GM23338 (cell line): ENCODE measurements around the gene STRN. TPM values are rescaled to one million over a fixed set of nuclear protein-coding genes. Genes with fewer than 3 reads are reported as not detected.
"Not testable (repeated sequence)": the region's sequence is repeated elsewhere in the genome, so short reads cannot be mapped to it uniquely, and the experiment has no call there.

ENCODE experiments used
- ATAC-seq: fragments of 200-7000 bp; cut with Tn5 transposase; 3 replicates; pipeline ENCODE4 v1.9.1; 2020
- DNase-seq: peaks from one replicate; pipeline ENCODE4 v3.0.0-alpha.2; 2015; ENCODE audit warnings: low spot score
- H2AFZ ChIP-seq: fragments of 200-600 bp; sonication (generic); 2 replicates; pipeline ENCODE4 v1.8.0; 2016; ENCODE audit warnings: antibody characterized with exemption, mild to moderate bottlenecking, moderate library complexity
- H3F3A ChIP-seq: fragments of 200-600 bp; sonication (generic); replicated peaks from 2 replicates; pipeline ENCODE4 v1.8.0; 2017; ENCODE audit warnings: antibody characterized with exemption, mixed run types, low read depth
- H3K27ac ChIP-seq: fragments of 200-600 bp; sonication (generic); 2 replicates; pipeline ENCODE4 v1.6.1; 2016; ENCODE audit warnings: low read depth
- H3K27me3 ChIP-seq: fragments of 200-600 bp; sonication (generic); 2 replicates; pipeline ENCODE4 v1.8.0; 2016; ENCODE audit warnings: mild to moderate bottlenecking, mixed run types, moderate library complexity; ENCODE audit not compliant: insufficient read depth
- H3K36me3 ChIP-seq: fragments of 200-600 bp; sonication (generic); 2 replicates; pipeline ENCODE4 v1.8.0; 2016; ENCODE audit warnings: mild to moderate bottlenecking; ENCODE audit not compliant: insufficient read depth
- H3K4me1 ChIP-seq: fragments of 200-600 bp; sonication (generic); 2 replicates; pipeline ENCODE4 v1.8.0; 2016; ENCODE audit warnings: mild to moderate bottlenecking, moderate library complexity; ENCODE audit not compliant: insufficient read depth
- H3K4me2 ChIP-seq: fragments of 200-600 bp; sonication (generic); 2 replicates; pipeline ENCODE4 v1.7.1; 2017; ENCODE audit warnings: mixed run types
- H3K4me3 ChIP-seq: fragments of 200-600 bp; sonication (generic); 2 replicates; pipeline ENCODE4 v1.6.1; 2016; ENCODE audit warnings: mixed run types
- H3K79me2 ChIP-seq: fragments of 200-600 bp; sonication (generic); replicated peaks from 2 replicates; pipeline ENCODE4 v1.8.0; 2017; ENCODE audit warnings: mild to moderate bottlenecking; ENCODE audit not compliant: insufficient read depth
- H3K9me2 ChIP-seq: fragments of 200-600 bp; sonication (generic); 2 replicates; pipeline ENCODE4 v1.8.0; 2017; ENCODE audit not compliant: insufficient read depth
- H4K20me1 ChIP-seq: fragments of 200-600 bp; sonication (generic); replicated peaks from 2 replicates; pipeline ENCODE4 v1.8.0; 2017; ENCODE audit warnings: mild to moderate bottlenecking; ENCODE audit not compliant: insufficient read depth
- H3K27ac Mint-ChIP-seq: 2 replicates; pipeline ENCODE4 v1.8.0; 2020; ENCODE audit warnings: inconsistent platforms, mild to moderate bottlenecking, moderate library complexity, mixed read lengths
- H3K27me3 Mint-ChIP-seq: 3 replicates; pipeline ENCODE4 v1.8.0; 2022; ENCODE audit warnings: low read depth, mild to moderate bottlenecking, moderate library complexity, mixed read lengths, inconsistent platforms; ENCODE audit not compliant: insufficient read depth, poor library complexity
- H3K36me3 Mint-ChIP-seq: 3 replicates; pipeline ENCODE4 v1.8.0; 2021; ENCODE audit warnings: low read depth, mild to moderate bottlenecking, inconsistent platforms, moderate library complexity, mixed read lengths
- H3K4me1 Mint-ChIP-seq: 3 replicates; pipeline ENCODE4 v1.8.0; 2020; ENCODE audit warnings: mild to moderate bottlenecking, inconsistent platforms, mixed read lengths
- H3K4me3 Mint-ChIP-seq: 3 replicates; pipeline ENCODE4 v1.8.0; 2021; ENCODE audit warnings: moderate library complexity, mild to moderate bottlenecking, inconsistent platforms, mixed read lengths
- H3K9me3 Mint-ChIP-seq: 3 replicates; pipeline ENCODE4 v1.8.0; 2020; ENCODE audit warnings: moderate library complexity, mild to moderate bottlenecking, inconsistent platforms, mixed read lengths
- CREB1 ChIP-seq: fragments of 250-450 bp; sonication (Bioruptor Pico); IDR thresholded peaks from 2 replicates; pipeline ENCODE4 v1.5.0; 2020; ENCODE audit warnings: low read depth, mild to moderate bottlenecking, moderate library complexity
- ETS1 ChIP-seq: IDR thresholded peaks from 2 replicates; pipeline ENCODE4 v1.6.1; 2016; ENCODE audit warnings: antibody characterized with exemption
- EZH2phosphoT487 ChIP-seq: fragments of 200-600 bp; sonication (generic); IDR thresholded peaks from one replicate; pipeline ENCODE4 v1.8.1; 2018; ENCODE audit warnings: antibody characterized with exemption; ENCODE audit not compliant: unreplicated experiment
- JUNB ChIP-seq: IDR thresholded peaks from one replicate; pipeline ENCODE4 v1.6.1; 2016; ENCODE audit warnings: antibody characterized with exemption; ENCODE audit not compliant: unreplicated experiment
- NANOG ChIP-seq: IDR thresholded peaks from 2 replicates; pipeline ENCODE4 v1.6.1; 2016; ENCODE audit warnings: antibody characterized with exemption, borderline replicate concordance
- REST ChIP-seq: IDR thresholded peaks from one replicate; pipeline ENCODE4 v1.6.1; 2018; ENCODE audit warnings: antibody characterized with exemption; ENCODE audit not compliant: unreplicated experiment
- STAT1 ChIP-seq: IDR thresholded peaks from one replicate; pipeline ENCODE4 v1.6.1; 2016; ENCODE audit warnings: antibody characterized with exemption; ENCODE audit not compliant: unreplicated experiment
- ZNF114 ChIP-seq: fragments of 250-450 bp; sonication (Bioruptor Pico); IDR thresholded peaks from 2 replicates; pipeline ENCODE4 v1.5.0; 2020; ENCODE audit warnings: mild to moderate bottlenecking, moderate library complexity
- ZNF462 ChIP-seq: fragments of 250-450 bp; sonication (Bioruptor Pico); IDR thresholded peaks from 2 replicates; pipeline ENCODE4 v1.5.0; 2020; ENCODE audit warnings: mild to moderate bottlenecking, moderate library complexity
- polyA plus RNA-seq: library from polyadenylated mRNA; unstranded; fragments of >200 nt; fragmentation: Nextera tagmentation; extraction: Ambion mirVana; gene quantifications from 2 replicates; pipeline ENCODE4 v1.2.1, GENCODE V29; 2016
- total RNA-seq: library from RNA; depleted of rRNA; stranded (reverse); fragments of >200 nt; shearing (Covaris generic); gene quantifications from 2 replicates; pipeline ENCODE4 v1.2.3, GENCODE V29; 2014

The STRN gene
- total and polyA plus RNA-seq, 2 experiments from 2014 or later, result 16.1 to 34.5 TPM

GRCh38 chr2:37000318-37000717, 34.0 kb upstream of the STRN start:
- DNase-seq (no peak), ATAC-seq (no peak)
- no peaks in the 10 kb centered on the region for H3K4me1 Mint-ChIP-seq
- no peak overlapping the region for H3K4me3 ChIP-seq
- no peaks in the 10 kb centered on the region for H3K79me2 ChIP-seq
- peaks cover 3% of the 10 kb centered on the region; the same call in 1 of the 2 replicates for H3K36me3 ChIP-seq
- H3K9me2 ChIP-seq, result no peaks in the 10 kb centered on the region
- H2AFZ ChIP-seq, result no peak overlapping the region
- H3K27me3 Mint-ChIP-seq, result no peaks in the 10 kb centered on the region
- H3F3A ChIP-seq, result no peaks in the 10 kb centered on the region
- no peaks in the 10 kb centered on the region for H3K9me3 Mint-ChIP-seq
- H3K27me3 ChIP-seq, result no peaks in the 10 kb centered on the region
- TF ChIP-seq STAT1 (no peak), ZNF462 (CRISPR knock-in tag) (no peak), REST (no peak), ETS1 (no peak), NANOG (no peak), JUNB (no peak), ZNF114 (CRISPR knock-in tag) (no peak), EZH2phosphoT487 (no peak), CREB1 (CRISPR knock-in tag) (no peak)
- H3K27ac Mint-ChIP-seq, result no peak overlapping the region
- no peak overlapping the region for H3K4me3 Mint-ChIP-seq
- H3K4me2 ChIP-seq, result no peak overlapping the region
- no peaks in the 10 kb centered on the region for H4K20me1 ChIP-seq
- no peaks in the 10 kb centered on the region for H3K4me1 ChIP-seq
- H3K27ac ChIP-seq, result no peak overlapping the region
- H3K36me3 Mint-ChIP-seq, result peaks cover 18% of the 10 kb centered on the region

GRCh38 chr2:36999416-36999815, 33.1 kb upstream of the STRN start:
- H3K27me3 Mint-ChIP-seq, ATAC-seq, H3K27ac ChIP-seq, H3K9me2 ChIP-seq, H3K9me3 Mint-ChIP-seq, H3K4me3 Mint-ChIP-seq, H3K4me1 Mint-ChIP-seq, H3K4me3 ChIP-seq, H3F3A ChIP-seq, H3K4me2 ChIP-seq, H3K79me2 ChIP-seq, H2AFZ ChIP-seq, H3K36me3 ChIP-seq, H3K27ac Mint-ChIP-seq, H3K4me1 ChIP-seq, DNase-seq, H4K20me1 ChIP-seq, H3K27me3 ChIP-seq: not testable (repeated sequence)
- H3K36me3 Mint-ChIP-seq, result peaks cover 18% of the 10 kb centered on the region
